SHP77 (cell line): ENCODE results near the gene ASB3.

ENCODE experiments used
- DNase-seq, 2 experiments: peaks; one replicate each; lab custom pipeline; 2025; lab: John Stamatoyannopoulos, UW

Gene ASB3

DNA sequence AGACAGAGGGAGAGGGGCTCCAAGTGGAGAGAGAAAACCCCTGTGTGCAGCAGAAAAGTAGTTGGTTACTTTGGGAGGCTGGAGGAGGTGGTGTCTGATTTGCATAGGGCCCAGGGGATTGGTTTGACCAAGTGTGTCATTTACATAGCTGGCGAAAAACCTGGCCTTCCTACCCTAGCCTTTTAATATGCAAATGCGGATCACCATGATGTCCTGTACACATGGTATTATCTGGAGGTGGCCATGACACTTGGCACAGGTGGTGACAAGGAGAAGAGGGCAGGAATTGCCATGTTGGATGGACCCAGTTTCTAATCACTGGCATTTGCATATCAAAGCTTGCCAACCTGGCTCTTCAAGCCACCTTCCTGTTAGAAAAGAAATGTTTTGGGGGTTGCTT is 140.0 kb downstream of the ASB3 start:
- no peak for DNase-seq

GRCh38 chr2:53641290-53641689 is 145.5 kb downstream of the ASB3 start:
- no peak for DNase-seq

GRCh38 chr2:53640466-53640865 is 146.3 kb downstream of the ASB3 start:
- DNase-seq: no peak

- no peak for DNase-seq
Measured at GRCh38 chr2:53636596-53636995, 150.2 kb downstream of the ASB3 start.

GRCh38 chr2:53636109-53636508 is 150.6 kb downstream of the ASB3 start:
- DNase-seq: no peak

GRCh38 chr2:53635694-53636093 is 151.1 kb downstream of the ASB3 start:
- DNase-seq: no peak

DNA sequence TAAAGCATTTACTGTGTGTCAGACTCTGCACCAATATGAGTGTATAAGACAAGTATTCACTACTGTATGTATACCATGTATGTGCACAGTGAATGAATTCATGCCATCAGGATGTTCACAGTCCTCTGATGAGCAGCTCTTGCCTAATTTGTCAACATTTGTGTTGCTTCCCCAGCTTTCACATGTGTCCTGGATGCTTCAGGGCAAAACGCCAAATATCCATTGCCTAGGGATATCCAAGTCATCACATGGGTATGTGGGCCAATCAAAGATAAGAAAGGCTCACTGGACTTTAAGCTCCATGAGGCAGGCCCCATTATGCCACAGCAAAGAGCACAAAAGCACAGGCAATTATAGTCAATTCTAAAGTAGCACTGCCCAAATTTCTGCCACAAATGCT is 153.3 kb downstream of the ASB3 start:
- peak; percentile 70 for DNase-seq

- DNase-seq: peak; percentile 90 to 92
Measured at GRCh38 chr2:53632714-53633113, 154.0 kb downstream of the ASB3 start.

GRCh38 chr2:53632126-53632460 is 154.7 kb downstream of the ASB3 start:
- DNase-seq: peak; percentile 49 to 62

DNA sequence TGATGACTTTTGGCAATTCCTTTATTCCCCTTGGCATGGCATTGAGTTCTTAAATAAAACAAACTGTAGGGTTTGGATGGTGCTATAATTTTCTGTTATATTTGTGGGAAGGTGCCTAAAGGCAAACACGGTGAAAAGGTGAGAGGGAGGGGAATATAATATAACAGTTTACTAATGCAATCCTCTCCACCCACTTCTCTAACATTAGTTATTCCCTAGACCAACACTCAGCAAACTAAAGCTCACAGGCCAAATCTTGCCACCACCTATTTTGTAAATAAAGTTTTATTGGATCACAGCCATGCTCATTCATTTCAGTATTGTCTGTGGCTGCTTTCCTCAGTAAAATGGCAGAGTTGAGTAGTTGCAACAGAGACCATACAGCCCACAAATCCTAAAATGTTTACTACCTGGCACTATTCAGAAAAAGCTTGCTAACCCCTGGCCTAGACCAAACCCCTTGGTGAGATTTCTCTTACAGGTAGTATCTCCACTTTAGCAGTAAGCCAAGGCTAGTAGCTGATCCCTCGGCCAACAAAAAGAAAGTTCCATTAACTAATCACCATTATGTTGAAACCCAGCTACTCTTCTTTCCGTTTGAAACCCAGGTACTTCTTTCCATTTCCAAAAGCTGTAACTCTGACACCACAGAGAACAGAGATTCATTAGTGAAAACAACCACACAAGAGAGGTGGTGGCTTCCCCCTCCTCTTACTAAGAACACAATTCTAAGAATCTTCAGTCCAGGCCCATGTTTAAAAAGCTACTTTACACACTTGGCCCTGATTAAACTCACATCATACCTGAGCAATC is 155.2 kb downstream of the ASB3 start:
- peak; percentile 50 to 71 for DNase-seq

DNA sequence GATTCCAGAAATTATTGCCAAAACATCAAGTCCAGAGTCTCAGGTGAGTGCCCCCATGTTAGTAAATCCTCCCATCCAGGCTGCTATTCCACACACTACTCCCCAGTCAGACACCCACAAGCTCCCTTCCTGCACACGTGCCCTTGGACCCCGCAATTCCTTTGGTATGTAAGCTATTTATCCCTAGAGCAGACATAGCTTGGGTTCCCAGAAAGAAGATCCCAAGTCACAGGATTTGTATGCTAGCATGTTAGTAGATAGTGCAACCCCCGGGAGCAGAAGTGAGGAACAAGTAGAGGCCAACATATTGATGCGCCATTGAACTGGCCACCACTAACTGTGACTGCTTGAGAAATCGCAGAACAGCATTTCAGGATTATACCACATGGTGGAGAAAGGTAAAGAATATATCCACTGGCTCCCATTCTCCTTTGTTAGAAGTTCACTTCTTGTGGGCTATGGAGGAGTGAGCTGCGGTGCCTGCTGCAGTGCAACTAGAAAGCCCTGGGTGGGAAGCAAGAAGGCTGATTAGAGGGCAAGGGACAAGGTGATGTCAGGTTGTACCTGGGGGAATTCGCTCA is 156.6 kb downstream of the ASB3 start:
- no peak for DNase-seq

DNA sequence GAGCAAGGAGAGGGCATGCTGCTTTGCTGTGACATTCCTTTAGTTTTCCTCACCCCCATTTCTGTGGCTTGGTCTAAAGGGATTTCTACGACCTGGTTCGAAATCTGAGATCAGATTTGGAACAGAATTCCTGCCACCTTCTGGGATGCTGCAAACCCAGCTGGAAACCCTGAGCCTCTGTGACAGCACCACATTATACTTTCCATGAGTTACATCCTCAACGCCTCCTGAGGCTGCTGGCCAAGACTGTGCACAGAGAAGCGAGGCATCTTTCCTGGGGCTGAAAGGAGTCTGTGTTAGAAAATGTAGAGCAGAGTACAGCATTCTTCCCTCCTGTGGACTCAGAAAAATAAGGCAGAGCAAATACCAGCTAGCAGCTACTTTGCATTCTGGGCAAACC is 157.3 kb downstream of the ASB3 start:
- DNase-seq: no peak

DNA sequence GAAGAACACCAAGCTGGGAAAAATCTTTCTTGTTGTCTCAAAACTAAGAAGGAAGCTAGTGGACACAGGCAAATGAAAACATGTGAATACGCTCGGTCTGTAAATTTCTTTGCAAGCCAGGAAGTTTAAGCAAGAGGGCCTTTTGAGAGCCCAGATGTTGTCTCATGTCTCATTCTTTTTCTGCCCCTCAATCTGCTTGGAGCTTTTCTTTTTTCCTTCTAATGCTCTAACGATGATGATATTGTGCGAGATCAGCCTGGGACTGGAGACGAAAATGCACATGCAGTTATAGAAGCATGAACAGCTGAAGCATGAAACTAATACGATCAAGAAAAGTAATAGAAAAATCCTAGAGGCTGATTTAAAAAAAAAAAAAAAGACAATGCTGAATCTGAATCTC is 157.8 kb downstream of the ASB3 start:
- DNase-seq: no peak

GRCh38 chr2:53622141-53622540 is 164.6 kb downstream of the ASB3 start:
- no peak for DNase-seq

GRCh38 chr2:53620981-53621380 is 165.8 kb downstream of the ASB3 start:
- DNase-seq: no peak
